Activated naive CD8-positive, alpha-beta T cell treated with anti-CD3 and anti-CD28 coated beads, Interleukin-2, amount 50 U/mL, for 24 hours (primary cell): ENCODE measurements around the gene PLD1.

Experiments
- ATAC-seq: fragments of 150-1000 bp; cut with Tn5 transposase; one replicate; pipeline ENCODE4 v1.10.0; 2021
- DNase-seq: peaks from one replicate; pipeline ENCODE4 v3.0.0; 2021
- H3K27ac Mint-ChIP-seq: one replicate; pipeline ENCODE4 v1.8.0; 2021; ENCODE audit warnings: mild to moderate bottlenecking, mixed read lengths
- H3K27me3 Mint-ChIP-seq: one replicate; pipeline ENCODE4 v1.8.0; 2021; ENCODE audit warnings: mixed read lengths
- H3K36me3 Mint-ChIP-seq: one replicate; pipeline ENCODE4 v1.8.0; 2021; ENCODE audit warnings: low read depth, mixed read lengths
- H3K4me1 Mint-ChIP-seq: one replicate; pipeline ENCODE4 v1.8.0; 2021; ENCODE audit warnings: mixed read lengths
- H3K4me3 Mint-ChIP-seq: one replicate; pipeline ENCODE4 v1.8.0; 2021; ENCODE audit warnings: mild to moderate bottlenecking, moderate library complexity, mixed read lengths
- H3K9me3 Mint-ChIP-seq: one replicate; pipeline ENCODE4 v1.8.0; 2021; ENCODE audit warnings: mixed read lengths

The PLD1 gene

GRCh38 chr3:171783626-171784025, 26.7 kb downstream of the PLD1 start:
- no peak overlapping the region for H3K4me3 Mint-ChIP-seq
- H3K9me3 Mint-ChIP-seq, result no peaks in the 10 kb centered on the region
- no peak for ATAC-seq
- peaks cover 5% of the 10 kb centered on the region for H3K27me3 Mint-ChIP-seq
- no peak overlapping the region for H3K27ac Mint-ChIP-seq
- H3K4me1 Mint-ChIP-seq, result no peaks in the 10 kb centered on the region
- no peak for DNase-seq
- H3K36me3 Mint-ChIP-seq, result no peaks in the 10 kb centered on the region

- Mint-ChIP-seq H3K27ac (no peak overlapping the region), H3K36me3 (no peaks in the 10 kb centered on the region), H3K4me3 (no peak overlapping the region), H3K4me1 (no peaks in the 10 kb centered on the region), H3K27me3 (peaks cover 5% of the 10 kb centered on the region), H3K9me3 (no peaks in the 10 kb centered on the region)
- ATAC-seq (no peak), DNase-seq (no peak)
Measured at GRCh38 chr3:171783086-171783485, 27.2 kb downstream of the PLD1 start.

- Mint-ChIP-seq H3K36me3 (no peaks in the 10 kb centered on the region), H3K4me1 (no peaks in the 10 kb centered on the region), H3K27me3 (peaks cover 5% of the 10 kb centered on the region), H3K27ac (no peak overlapping the region), H3K9me3 (no peaks in the 10 kb centered on the region), H3K4me3 (no peak overlapping the region)
- DNase-seq (no peak), ATAC-seq (no peak)
Measured at GRCh38 chr3:171782617-171783016, 27.7 kb downstream of the PLD1 start.

GRCh38 chr3:171781711-171782127, 28.6 kb downstream of the PLD1 start:
- H3K9me3 Mint-ChIP-seq, result no peaks in the 10 kb centered on the region
- H3K36me3 Mint-ChIP-seq, result no peaks in the 10 kb centered on the region
- peaks cover 5% of the 10 kb centered on the region for H3K27me3 Mint-ChIP-seq
- no peak overlapping the region for H3K27ac Mint-ChIP-seq
- no peaks in the 10 kb centered on the region for H3K4me1 Mint-ChIP-seq
- no peak for DNase-seq
- H3K4me3 Mint-ChIP-seq, result no peak overlapping the region
- no peak for ATAC-seq

- DNase-seq, result no peak
- ATAC-seq, result no peak
- H3K36me3 Mint-ChIP-seq, result no peaks in the 10 kb centered on the region
- H3K27me3 Mint-ChIP-seq, result peaks cover 3% of the 10 kb centered on the region
- H3K4me1 Mint-ChIP-seq, result no peaks in the 10 kb centered on the region
- H3K4me3 Mint-ChIP-seq, result no peak overlapping the region
- no peak overlapping the region for H3K27ac Mint-ChIP-seq
- H3K9me3 Mint-ChIP-seq, result no peaks in the 10 kb centered on the region
Measured at GRCh38 chr3:171778493-171778892, 31.8 kb downstream of the PLD1 start.

- Mint-ChIP-seq H3K27ac (no peak overlapping the region), H3K36me3 (no peaks in the 10 kb centered on the region), H3K4me3 (no peak overlapping the region)
Measured at GRCh38 chr3:171777596-171777995, 32.7 kb downstream of the PLD1 start.

GRCh38 chr3:171776839-171777583, 33.3 kb downstream of the PLD1 start:
- Mint-ChIP-seq H3K4me1 (no peaks in the 10 kb centered on the region), H3K27ac (no peak overlapping the region), H3K4me3 (no peak overlapping the region), H3K9me3 (no peaks in the 10 kb centered on the region), H3K27me3 (peaks cover 5% of the 10 kb centered on the region), H3K36me3 (no peaks in the 10 kb centered on the region)
- DNase-seq, result no peak
- ATAC-seq, result no peak

More at GRCh38 chr3:171777596-171777995, 32.7 kb downstream of the PLD1 start:
- DNase-seq (no peak), ATAC-seq (no peak)
- H3K27me3 Mint-ChIP-seq, result peaks cover 3% of the 10 kb centered on the region
- H3K9me3 Mint-ChIP-seq, result no peaks in the 10 kb centered on the region
- no peaks in the 10 kb centered on the region for H3K4me1 Mint-ChIP-seq

GRCh38 chr3:171776411-171776810, 33.9 kb downstream of the PLD1 start:
- DNase-seq (no peak), ATAC-seq (no peak)
- H3K9me3 Mint-ChIP-seq, result no peaks in the 10 kb centered on the region
- no peak overlapping the region for H3K4me3 Mint-ChIP-seq
- H3K36me3 Mint-ChIP-seq, result no peaks in the 10 kb centered on the region
- H3K27me3 Mint-ChIP-seq, result peaks cover 5% of the 10 kb centered on the region
- H3K27ac Mint-ChIP-seq, result no peak overlapping the region
- H3K4me1 Mint-ChIP-seq, result no peaks in the 10 kb centered on the region

- H3K9me3 Mint-ChIP-seq, result no peaks in the 10 kb centered on the region
- H3K36me3 Mint-ChIP-seq, result no peaks in the 10 kb centered on the region
- peaks cover 5% of the 10 kb centered on the region for H3K27me3 Mint-ChIP-seq
Measured at GRCh38 chr3:171775943-171776342, 34.3 kb downstream of the PLD1 start.

GRCh38 chr3:171774521-171774920, 35.8 kb downstream of the PLD1 start:
- DNase-seq, result no peak
- ATAC-seq, result no peak
- Mint-ChIP-seq H3K4me1 (no peaks in the 10 kb centered on the region), H3K4me3 (no peak overlapping the region), H3K27ac (no peak overlapping the region), H3K27me3 (peaks cover 2% of the 10 kb centered on the region), H3K36me3 (no peaks in the 10 kb centered on the region), H3K9me3 (no peaks in the 10 kb centered on the region)

More at GRCh38 chr3:171775943-171776342, 34.3 kb downstream of the PLD1 start:
- Mint-ChIP-seq H3K4me3 (no peak overlapping the region), H3K4me1 (no peaks in the 10 kb centered on the region), H3K27ac (no peak overlapping the region)
- DNase-seq (no peak), ATAC-seq (no peak)

- ATAC-seq (peak; percentile 46), DNase-seq (peak; percentile 48)
- Mint-ChIP-seq H3K9me3 (no peaks in the 10 kb centered on the region), H3K4me1 (no peaks in the 10 kb centered on the region), H3K27ac (no peak overlapping the region), H3K27me3 (peaks cover 2% of the 10 kb centered on the region), H3K36me3 (no peaks in the 10 kb centered on the region), H3K4me3 (no peak overlapping the region)
Measured at GRCh38 chr3:171772427-171773056, 37.7 kb downstream of the PLD1 start.

GRCh38 chr3:171770689-171771620, 39.3 kb downstream of the PLD1 start:
- no peaks in the 10 kb centered on the region for H3K4me1 Mint-ChIP-seq
- no peak overlapping the region for H3K4me3 Mint-ChIP-seq
- H3K27ac Mint-ChIP-seq, result no peak overlapping the region
- DNase-seq (no peak), ATAC-seq (no peak)
- H3K36me3 Mint-ChIP-seq, result no peaks in the 10 kb centered on the region
- H3K9me3 Mint-ChIP-seq, result no peaks in the 10 kb centered on the region
- H3K27me3 Mint-ChIP-seq, result peaks cover 2% of the 10 kb centered on the region

- Mint-ChIP-seq H3K27me3 (peaks cover 2% of the 10 kb centered on the region), H3K4me1 (no peaks in the 10 kb centered on the region), H3K4me3 (no peak overlapping the region), H3K36me3 (no peaks in the 10 kb centered on the region), H3K9me3 (no peaks in the 10 kb centered on the region), H3K27ac (no peak overlapping the region)
- no peak for ATAC-seq
- DNase-seq, result no peak
Measured at GRCh38 chr3:171769461-171769860, 40.8 kb downstream of the PLD1 start.

- no peak for ATAC-seq
Measured at GRCh38 chr3:171768986-171769385, 41.3 kb downstream of the PLD1 start.

More at GRCh38 chr3:171768986-171769385, 41.3 kb downstream of the PLD1 start:
- no peak overlapping the region for H3K4me3 Mint-ChIP-seq
- no peaks in the 10 kb centered on the region for H3K4me1 Mint-ChIP-seq
- no peaks in the 10 kb centered on the region for H3K9me3 Mint-ChIP-seq
- H3K36me3 Mint-ChIP-seq, result no peaks in the 10 kb centered on the region
- H3K27ac Mint-ChIP-seq, result no peak overlapping the region
- peaks cover 2% of the 10 kb centered on the region for H3K27me3 Mint-ChIP-seq
- no peak for DNase-seq
